ENCODE data around the gene TNFRSF25. TPM values are rescaled to one million over a fixed set of nuclear protein-coding genes. Genes with fewer than 3 reads are reported as not detected.

The TNFRSF25 gene
- total and polyA plus RNA-seq, 8 donors = 0.98 to 26.7 (median 2.6) TPM

GRCh38 chr1:6445062-6445763 is 20.8 kb downstream of the TNFRSF25 start:
- WGBS, 2 donors = 33 to 51% methylated on average over 19 of the region's 19 CpGs
- ATAC-seq (peak; percentile 47 to 66 (median 62)), FAIRE-seq (no peak), DNase-seq (peak in 5 of 6 donors; percentile 31 to 84 (median 71))
- Histone ChIP-seq H3K36me3 (no peaks in the 10 kb centered on the region), H3K27ac (no peak overlapping the region), H3K4me1 (peaks cover 0 to 3% (median 0%) of the 10 kb centered on the region in 3 donors), H3K9me3 (no peaks in the 10 kb centered on the region), H3K4me3 (no peak overlapping the region), H3K27me3 (no peaks in the 10 kb centered on the region)
- intact Hi-C loops (cut with DNase I) = no loop called here
- peak; percentile 19 to 59 (median 28) for TF ChIP-seq CTCF (IDR thresholded peaks at IDR 0.05)

- TF ChIP-seq CTCF (IDR thresholded peaks at IDR 0.05) = no peak
- H3K27me3 ChIP-seq = no peaks in the 10 kb centered on the region
These were observed 21.6 kb downstream of the TNFRSF25 start for GRCh38 chr1:6444377-6444776.

GRCh38 chr1:6443339-6444115 is 22.4 kb downstream of the TNFRSF25 start:
- DNase-seq (peak in 1 of 6 donors; percentile 71), FAIRE-seq (no peak)

More at GRCh38 chr1:6444377-6444776, 21.6 kb downstream of the TNFRSF25 start:
- ATAC-seq = no peak
- peaks cover 0 to 3% (median 0%) of the 10 kb centered on the region in 3 donors for H3K4me1 ChIP-seq
- intact Hi-C loops (cut with DNase I) = no loop called here
- no peak overlapping the region for H3K4me3 ChIP-seq
- no peak for FAIRE-seq
- H3K9me3 ChIP-seq = no peaks in the 10 kb centered on the region
- peak in 1 of 6 donors; percentile 55 for DNase-seq
- H3K36me3 ChIP-seq = no peaks in the 10 kb centered on the region
- WGBS, 2 donors = 81 to 84% methylated on average over 15 of the region's 15 CpGs
- H3K27ac ChIP-seq = no peak overlapping the region

GRCh38 chr1:6441586-6441985 is 24.4 kb downstream of the TNFRSF25 start:
- TF ChIP-seq CTCF (IDR thresholded peaks at IDR 0.05) = no peak
- Histone ChIP-seq H3K4me1 (no peaks in the 10 kb centered on the region), H3K36me3 (no peaks in the 10 kb centered on the region), H3K27me3 (no peaks in the 10 kb centered on the region), H3K27ac (no peak overlapping the region), H3K4me3 (no peak overlapping the region), H3K9me3 (no peaks in the 10 kb centered on the region)
- peak in 1 of 6 donors; percentile 17 for DNase-seq
- WGBS, 2 donors = 79 to 83% methylated on average over 7 of the region's 7 CpGs
- intact Hi-C loops (cut with DNase I) = no loop called here
- no peak for FAIRE-seq
- no peak for ATAC-seq

More at GRCh38 chr1:6443339-6444115, 22.4 kb downstream of the TNFRSF25 start:
- ATAC-seq = no peak
- Histone ChIP-seq H3K27me3 (no peaks in the 10 kb centered on the region), H3K4me1 (peaks cover 0 to 3% (median 0%) of the 10 kb centered on the region in 3 donors), H3K9me3 (no peaks in the 10 kb centered on the region), H3K27ac (no peak overlapping the region), H3K36me3 (no peaks in the 10 kb centered on the region), H3K4me3 (no peak overlapping the region)
- no peak for TF ChIP-seq CTCF (IDR thresholded peaks at IDR 0.05)
- 89 to 95% methylated on average over 19 to 21 of the region's 21 CpGs for WGBS, 2 donors
- intact Hi-C loops (cut with DNase I) = no loop called here

Data from pancreas (tissue), 10 donors.